ENCODE measurements around the gene RAD23B.

The RAD23B gene

DNA sequence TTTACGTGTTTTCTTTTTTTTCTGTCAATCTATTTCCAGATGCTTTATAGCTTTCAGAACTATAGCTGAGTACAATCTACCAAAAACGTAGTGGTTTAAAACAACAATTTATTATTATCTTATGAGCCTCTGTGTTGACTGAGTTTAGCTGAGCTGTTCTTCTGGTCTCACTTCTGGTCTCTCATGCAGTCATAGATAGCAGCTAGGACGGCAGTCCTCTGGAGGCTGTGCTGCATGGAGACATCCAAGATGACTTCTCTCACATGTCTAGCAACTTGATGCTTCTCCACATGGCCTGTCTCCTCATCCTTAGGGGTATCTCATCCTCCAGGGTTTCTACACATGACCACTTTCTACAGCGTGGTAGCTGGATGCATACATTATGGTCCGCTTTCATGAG, 22.0 kb upstream of the RAD23B start:
- TF ChIP-seq ARNTL (CRISPR knock-in tag; IDR thresholded peaks at IDR 0.05; ENCODE audit: borderline replicate concordance, low read depth) (no peak), TCF4 (CRISPR knock-in tag; IDR thresholded peaks at IDR 0.05; ENCODE audit: borderline replicate concordance) (no peak), ZNF8 (CRISPR knock-in tag; IDR thresholded peaks at IDR 0.05) (no peak), RARB (CRISPR knock-in tag; IDR thresholded peaks at IDR 0.05) (no peak), ESRRG (CRISPR knock-in tag; IDR thresholded peaks at IDR 0.05) (no peak), BACH2 (CRISPR knock-in tag; IDR thresholded peaks at IDR 0.05; ENCODE audit: borderline replicate concordance) (no peak), ZFP3 (CRISPR knock-in tag; IDR thresholded peaks at IDR 0.05) (no peak), ZNF565 (CRISPR knock-in tag; conservative IDR thresholded peaks at IDR 0.05; ENCODE audit: low read depth) (no peak), GLIS3 (CRISPR knock-in tag; IDR thresholded peaks at IDR 0.05) (no peak), PPARA (CRISPR knock-in tag; IDR thresholded peaks at IDR 0.05; ENCODE audit: borderline replicate concordance) (no peak), ZC3H10 (CRISPR knock-in tag; IDR thresholded peaks at IDR 0.05) (no peak), SNAI2 (CRISPR knock-in tag; IDR thresholded peaks at IDR 0.05) (no peak), ZNF70 (CRISPR knock-in tag; IDR thresholded peaks at IDR 0.05) (no peak), CSDC2 (CRISPR knock-in tag; IDR thresholded peaks at IDR 0.05) (no peak), OSR1 (CRISPR knock-in tag; IDR thresholded peaks at IDR 0.05) (no peak)
- TF ChIP-seq, protein P1, sequence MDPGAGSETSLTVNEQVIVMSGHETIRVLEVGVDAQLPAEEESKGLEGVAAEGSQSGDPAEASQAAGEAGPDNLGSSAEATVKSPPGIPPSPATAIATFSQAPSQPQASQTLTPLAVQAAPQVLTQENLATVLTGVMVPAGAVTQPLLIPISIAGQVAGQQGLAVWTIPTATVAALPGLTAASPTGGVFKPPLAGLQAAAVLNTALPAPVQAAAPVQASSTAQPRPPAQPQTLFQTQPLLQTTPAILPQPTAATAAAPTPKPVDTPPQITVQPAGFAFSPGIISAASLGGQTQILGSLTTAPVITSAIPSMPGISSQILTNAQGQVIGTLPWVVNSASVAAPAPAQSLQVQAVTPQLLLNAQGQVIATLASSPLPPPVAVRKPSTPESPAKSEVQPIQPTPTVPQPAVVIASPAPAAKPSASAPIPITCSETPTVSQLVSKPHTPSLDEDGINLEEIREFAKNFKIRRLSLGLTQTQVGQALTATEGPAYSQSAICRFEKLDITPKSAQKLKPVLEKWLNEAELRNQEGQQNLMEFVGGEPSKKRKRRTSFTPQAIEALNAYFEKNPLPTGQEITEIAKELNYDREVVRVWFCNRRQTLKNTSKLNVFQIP (CRISPR knock-in tag; IDR thresholded peaks at IDR 0.05; ENCODE audit: borderline replicate concordance, low read depth), result no peak
- TF ChIP-seq, protein P2, sequence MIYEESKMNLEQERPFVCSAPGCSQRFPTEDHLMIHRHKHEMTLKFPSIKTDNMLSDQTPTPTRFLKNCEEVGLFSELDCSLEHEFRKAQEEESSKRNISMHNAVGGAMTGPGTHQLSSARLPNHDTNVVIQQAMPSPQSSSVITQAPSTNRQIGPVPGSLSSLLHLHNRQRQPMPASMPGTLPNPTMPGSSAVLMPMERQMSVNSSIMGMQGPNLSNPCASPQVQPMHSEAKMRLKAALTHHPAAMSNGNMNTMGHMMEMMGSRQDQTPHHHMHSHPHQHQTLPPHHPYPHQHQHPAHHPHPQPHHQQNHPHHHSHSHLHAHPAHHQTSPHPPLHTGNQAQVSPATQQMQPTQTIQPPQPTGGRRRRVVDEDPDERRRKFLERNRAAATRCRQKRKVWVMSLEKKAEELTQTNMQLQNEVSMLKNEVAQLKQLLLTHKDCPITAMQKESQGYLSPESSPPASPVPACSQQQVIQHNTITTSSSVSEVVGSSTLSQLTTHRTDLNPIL (CRISPR knock-in tag; IDR thresholded peaks at IDR 0.05; ENCODE audit: low read depth), result no peak
- TF ChIP-seq, protein P3, sequence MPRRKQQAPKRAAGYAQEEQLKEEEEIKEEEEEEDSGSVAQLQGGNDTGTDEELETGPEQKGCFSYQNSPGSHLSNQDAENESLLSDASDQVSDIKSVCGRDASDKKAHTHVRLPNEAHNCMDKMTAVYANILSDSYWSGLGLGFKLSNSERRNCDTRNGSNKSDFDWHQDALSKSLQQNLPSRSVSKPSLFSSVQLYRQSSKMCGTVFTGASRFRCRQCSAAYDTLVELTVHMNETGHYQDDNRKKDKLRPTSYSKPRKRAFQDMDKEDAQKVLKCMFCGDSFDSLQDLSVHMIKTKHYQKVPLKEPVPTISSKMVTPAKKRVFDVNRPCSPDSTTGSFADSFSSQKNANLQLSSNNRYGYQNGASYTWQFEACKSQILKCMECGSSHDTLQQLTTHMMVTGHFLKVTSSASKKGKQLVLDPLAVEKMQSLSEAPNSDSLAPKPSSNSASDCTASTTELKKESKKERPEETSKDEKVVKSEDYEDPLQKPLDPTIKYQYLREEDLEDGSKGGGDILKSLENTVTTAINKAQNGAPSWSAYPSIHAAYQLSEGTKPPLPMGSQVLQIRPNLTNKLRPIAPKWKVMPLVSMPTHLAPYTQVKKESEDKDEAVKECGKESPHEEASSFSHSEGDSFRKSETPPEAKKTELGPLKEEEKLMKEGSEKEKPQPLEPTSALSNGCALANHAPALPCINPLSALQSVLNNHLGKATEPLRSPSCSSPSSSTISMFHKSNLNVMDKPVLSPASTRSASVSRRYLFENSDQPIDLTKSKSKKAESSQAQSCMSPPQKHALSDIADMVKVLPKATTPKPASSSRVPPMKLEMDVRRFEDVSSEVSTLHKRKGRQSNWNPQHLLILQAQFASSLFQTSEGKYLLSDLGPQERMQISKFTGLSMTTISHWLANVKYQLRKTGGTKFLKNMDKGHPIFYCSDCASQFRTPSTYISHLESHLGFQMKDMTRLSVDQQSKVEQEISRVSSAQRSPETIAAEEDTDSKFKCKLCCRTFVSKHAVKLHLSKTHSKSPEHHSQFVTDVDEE (CRISPR knock-in tag; IDR thresholded peaks at IDR 0.05), result no peak
- TF ChIP-seq, protein P4, sequence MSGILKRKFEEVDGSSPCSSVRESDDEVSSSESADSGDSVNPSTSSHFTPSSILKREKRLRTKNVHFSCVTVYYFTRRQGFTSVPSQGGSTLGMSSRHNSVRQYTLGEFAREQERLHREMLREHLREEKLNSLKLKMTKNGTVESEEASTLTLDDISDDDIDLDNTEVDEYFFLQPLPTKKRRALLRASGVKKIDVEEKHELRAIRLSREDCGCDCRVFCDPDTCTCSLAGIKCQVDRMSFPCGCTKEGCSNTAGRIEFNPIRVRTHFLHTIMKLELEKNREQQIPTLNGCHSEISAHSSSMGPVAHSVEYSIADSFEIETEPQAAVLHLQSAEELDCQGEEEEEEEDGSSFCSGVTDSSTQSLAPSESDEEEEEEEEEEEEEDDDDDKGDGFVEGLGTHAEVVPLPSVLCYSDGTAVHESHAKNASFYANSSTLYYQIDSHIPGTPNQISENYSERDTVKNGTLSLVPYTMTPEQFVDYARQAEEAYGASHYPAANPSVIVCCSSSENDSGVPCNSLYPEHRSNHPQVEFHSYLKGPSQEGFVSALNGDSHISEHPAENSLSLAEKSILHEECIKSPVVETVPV (CRISPR knock-in tag; IDR thresholded peaks at IDR 0.05), result no peak
- ATAC-seq, result no peak

DNA sequence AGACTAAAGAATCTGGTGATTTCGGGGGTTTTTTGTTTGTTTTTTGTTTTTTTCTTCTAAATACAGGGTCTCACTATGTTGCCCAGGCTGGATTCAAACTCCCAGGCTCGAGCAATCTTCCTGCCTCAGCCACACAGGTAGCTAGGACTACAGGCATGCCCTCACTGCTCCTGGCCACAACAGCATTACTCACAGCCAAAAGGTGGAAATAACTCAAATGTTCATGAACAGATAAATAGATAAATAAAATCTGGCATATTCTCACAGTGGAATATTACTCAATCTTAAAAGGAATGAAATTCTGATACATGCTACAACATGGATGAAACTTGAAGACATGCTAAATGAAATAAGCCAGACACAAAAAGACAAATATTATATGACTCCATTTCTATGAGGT, 19.8 kb upstream of the RAD23B start:
- TF ChIP-seq, protein P4 (CRISPR knock-in tag; IDR thresholded peaks at IDR 0.05), result no peak
- TF ChIP-seq ZNF70 (CRISPR knock-in tag; IDR thresholded peaks at IDR 0.05) (no peak), ESRRG (CRISPR knock-in tag; IDR thresholded peaks at IDR 0.05) (no peak), SNAI2 (CRISPR knock-in tag; IDR thresholded peaks at IDR 0.05) (no peak), ISL1 (CRISPR knock-in tag; IDR thresholded peaks at IDR 0.05) (no peak)
- TF ChIP-seq, protein P5, sequence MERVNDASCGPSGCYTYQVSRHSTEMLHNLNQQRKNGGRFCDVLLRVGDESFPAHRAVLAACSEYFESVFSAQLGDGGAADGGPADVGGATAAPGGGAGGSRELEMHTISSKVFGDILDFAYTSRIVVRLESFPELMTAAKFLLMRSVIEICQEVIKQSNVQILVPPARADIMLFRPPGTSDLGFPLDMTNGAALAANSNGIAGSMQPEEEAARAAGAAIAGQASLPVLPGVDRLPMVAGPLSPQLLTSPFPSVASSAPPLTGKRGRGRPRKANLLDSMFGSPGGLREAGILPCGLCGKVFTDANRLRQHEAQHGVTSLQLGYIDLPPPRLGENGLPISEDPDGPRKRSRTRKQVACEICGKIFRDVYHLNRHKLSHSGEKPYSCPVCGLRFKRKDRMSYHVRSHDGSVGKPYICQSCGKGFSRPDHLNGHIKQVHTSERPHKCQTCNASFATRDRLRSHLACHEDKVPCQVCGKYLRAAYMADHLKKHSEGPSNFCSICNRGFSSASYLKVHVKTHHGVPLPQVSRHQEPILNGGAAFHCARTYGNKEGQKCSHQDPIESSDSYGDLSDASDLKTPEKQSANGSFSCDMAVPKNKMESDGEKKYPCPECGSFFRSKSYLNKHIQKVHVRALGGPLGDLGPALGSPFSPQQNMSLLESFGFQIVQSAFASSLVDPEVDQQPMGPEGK (CRISPR knock-in tag; IDR thresholded peaks at IDR 0.05; ENCODE audit: borderline replicate concordance), result no peak
- no peak for ATAC-seq
